Measurements from ENCODE around the gene C4orf54.

- TF ChIP-seq CTCF (IDR thresholded peaks at IDR 0.05) (no peak), POLR2A (IDR thresholded peaks at IDR 0.05) (no peak)
Measured at GRCh38 chr4:99677161-99677560, 19.5 kb upstream of the C4orf54 start.

All from thyroid gland (tissue), 4 donors.